T-helper 1 cell treated with Interleukin-12 subunit alpha and Interleukin-12 subunit beta and Interleukin-4 antibody, amounts not matched to agents 30 μg/mL and 1 μg/mL, for 36 hours (primary cell): ENCODE data around the gene MUC12.
"Not testable (repeated sequence)": the region's sequence is repeated elsewhere in the genome, so short reads cannot be mapped to it uniquely, and the experiment has no call there.

Experiments
- H3K27ac Mint-ChIP-seq: one replicate; pipeline ENCODE4 v1.8.0; 2021; ENCODE audit warnings: mild to moderate bottlenecking, mixed read lengths
- H3K27me3 Mint-ChIP-seq: one replicate; pipeline ENCODE4 v1.8.0; 2021; ENCODE audit warnings: low read depth, mixed read lengths
- H3K36me3 Mint-ChIP-seq: one replicate; pipeline ENCODE4 v1.8.0; 2021; ENCODE audit warnings: low read depth, mixed read lengths
- H3K4me1 Mint-ChIP-seq: one replicate; pipeline ENCODE4 v1.8.0; 2021; ENCODE audit warnings: low read depth, mixed read lengths
- H3K4me3 Mint-ChIP-seq: one replicate; pipeline ENCODE4 v1.8.0; 2021; ENCODE audit warnings: mild to moderate bottlenecking, moderate library complexity, mixed read lengths
- H3K9me3 Mint-ChIP-seq: one replicate; pipeline ENCODE4 v1.8.0; 2021; ENCODE audit warnings: mixed read lengths

Gene MUC12

GRCh38 chr7:100969066-100969615 is at the start of gene MUC12:
MUC12 (plus strand) TSS chr7:100969565; CDS start chr7:100969623, 58 bp downstream.
- H3K9me3 Mint-ChIP-seq: no peaks in the 10 kb centered on the region
- no peak within 1 kb of the TSS for H3K4me3 Mint-ChIP-seq
- H3K27me3 Mint-ChIP-seq: peaks cover 41% of the 10 kb centered on the region
- H3K36me3 Mint-ChIP-seq: no peaks in the 10 kb centered on the region
- H3K27ac Mint-ChIP-seq: no peak within 1 kb of the TSS
- peaks cover 4% of the 10 kb centered on the region for H3K4me1 Mint-ChIP-seq

GRCh38 chr7:100919779-100920437 is 49.5 kb upstream of the MUC12 start:
- H3K4me1 Mint-ChIP-seq, H3K27ac Mint-ChIP-seq, H3K36me3 Mint-ChIP-seq, H3K4me3 Mint-ChIP-seq, H3K9me3 Mint-ChIP-seq: not testable (repeated sequence)
- peaks cover 22% of the 10 kb centered on the region for H3K27me3 Mint-ChIP-seq

- peaks cover 22% of the 10 kb centered on the region for H3K27me3 Mint-ChIP-seq
- H3K9me3 Mint-ChIP-seq: no peaks in the 10 kb centered on the region
- no peak overlapping the region for H3K27ac Mint-ChIP-seq
- H3K4me3 Mint-ChIP-seq: no peak overlapping the region
- H3K4me1 Mint-ChIP-seq: no peaks in the 10 kb centered on the region
- H3K36me3 Mint-ChIP-seq: no peaks in the 10 kb centered on the region
Observed at GRCh38 chr7:100921039-100921438, 48.3 kb upstream of the MUC12 start.

- H3K36me3 Mint-ChIP-seq, H3K9me3 Mint-ChIP-seq, H3K4me1 Mint-ChIP-seq, H3K27ac Mint-ChIP-seq, H3K4me3 Mint-ChIP-seq: not testable (repeated sequence)
- H3K27me3 Mint-ChIP-seq: peaks cover 22% of the 10 kb centered on the region
Observed at GRCh38 chr7:100923616-100924015, 45.7 kb upstream of the MUC12 start.

- Mint-ChIP-seq H3K36me3 (no peaks in the 10 kb centered on the region), H3K27ac (no peak overlapping the region), H3K4me1 (no peaks in the 10 kb centered on the region), H3K27me3 (no peaks in the 10 kb centered on the region), H3K9me3 (no peaks in the 10 kb centered on the region), H3K4me3 (no peak overlapping the region)
Observed at GRCh38 chr7:100929808-100930174, 39.6 kb upstream of the MUC12 start.

GRCh38 chr7:100933734-100934133 is 35.6 kb upstream of the MUC12 start:
- Mint-ChIP-seq H3K27me3 (no peaks in the 10 kb centered on the region), H3K27ac (no peak overlapping the region), H3K4me3 (no peak overlapping the region), H3K4me1 (no peaks in the 10 kb centered on the region), H3K36me3 (no peaks in the 10 kb centered on the region), H3K9me3 (no peaks in the 10 kb centered on the region)

- not testable (repeated sequence) for H3K36me3 Mint-ChIP-seq, H3K27ac Mint-ChIP-seq, H3K27me3 Mint-ChIP-seq, H3K4me3 Mint-ChIP-seq, H3K9me3 Mint-ChIP-seq, H3K4me1 Mint-ChIP-seq
Observed at GRCh38 chr7:100935381-100935780, 34.0 kb upstream of the MUC12 start.

- not testable (repeated sequence) for H3K36me3 Mint-ChIP-seq, H3K4me3 Mint-ChIP-seq
Observed at GRCh38 chr7:100936167-100936566, 33.2 kb upstream of the MUC12 start.

GRCh38 chr7:100942045-100942774 is 27.2 kb upstream of the MUC12 start:
- Mint-ChIP-seq H3K4me1 (peaks cover 1% of the 10 kb centered on the region), H3K27ac (no peak overlapping the region), H3K36me3 (no peaks in the 10 kb centered on the region), H3K9me3 (peaks cover 4% of the 10 kb centered on the region), H3K4me3 (no peak overlapping the region), H3K27me3 (peaks cover 3% of the 10 kb centered on the region)

More at GRCh38 chr7:100936167-100936566, 33.2 kb upstream of the MUC12 start:
- not testable (repeated sequence) for H3K4me1 Mint-ChIP-seq, H3K27ac Mint-ChIP-seq, H3K9me3 Mint-ChIP-seq, H3K27me3 Mint-ChIP-seq

GRCh38 chr7:100943693-100944092 is 25.7 kb upstream of the MUC12 start:
- no peak overlapping the region for H3K4me3 Mint-ChIP-seq
- H3K36me3 Mint-ChIP-seq: no peaks in the 10 kb centered on the region
- peaks cover 4% of the 10 kb centered on the region for H3K9me3 Mint-ChIP-seq
- H3K27me3 Mint-ChIP-seq: peaks cover 3% of the 10 kb centered on the region
- H3K4me1 Mint-ChIP-seq: peaks cover 1% of the 10 kb centered on the region
- no peak overlapping the region for H3K27ac Mint-ChIP-seq

- no peak overlapping the region for H3K27ac Mint-ChIP-seq
- peaks cover 7% of the 10 kb centered on the region for H3K27me3 Mint-ChIP-seq
- no peaks in the 10 kb centered on the region for H3K36me3 Mint-ChIP-seq
- H3K4me3 Mint-ChIP-seq: no peak overlapping the region
- peaks cover 4% of the 10 kb centered on the region for H3K9me3 Mint-ChIP-seq
- H3K4me1 Mint-ChIP-seq: peaks cover 1% of the 10 kb centered on the region
Observed at GRCh38 chr7:100944138-100944537, 25.2 kb upstream of the MUC12 start.

- Mint-ChIP-seq H3K27me3 (peaks cover 16% of the 10 kb centered on the region), H3K4me3 (no peak overlapping the region), H3K36me3 (no peaks in the 10 kb centered on the region), H3K4me1 (peaks cover 1% of the 10 kb centered on the region), H3K27ac (no peak overlapping the region), H3K9me3 (peaks cover 4% of the 10 kb centered on the region)
Observed at GRCh38 chr7:100946111-100946510, 23.3 kb upstream of the MUC12 start.

- Mint-ChIP-seq H3K27me3 (peaks cover 16% of the 10 kb centered on the region), H3K4me3 (no peak overlapping the region), H3K4me1 (peaks cover 1% of the 10 kb centered on the region), H3K9me3 (peaks cover 4% of the 10 kb centered on the region), H3K36me3 (no peaks in the 10 kb centered on the region), H3K27ac (no peak overlapping the region)
Observed at GRCh38 chr7:100946766-100947365, 22.5 kb upstream of the MUC12 start.

GRCh38 chr7:100947792-100948191 is 21.6 kb upstream of the MUC12 start:
- Mint-ChIP-seq H3K27me3 (peaks cover 16% of the 10 kb centered on the region), H3K4me1 (no peaks in the 10 kb centered on the region), H3K27ac (no peak overlapping the region), H3K9me3 (peaks cover 4% of the 10 kb centered on the region), H3K4me3 (no peak overlapping the region), H3K36me3 (no peaks in the 10 kb centered on the region)
